Measurements from ENCODE around the gene ELP1.

Gene ELP1

DNA sequence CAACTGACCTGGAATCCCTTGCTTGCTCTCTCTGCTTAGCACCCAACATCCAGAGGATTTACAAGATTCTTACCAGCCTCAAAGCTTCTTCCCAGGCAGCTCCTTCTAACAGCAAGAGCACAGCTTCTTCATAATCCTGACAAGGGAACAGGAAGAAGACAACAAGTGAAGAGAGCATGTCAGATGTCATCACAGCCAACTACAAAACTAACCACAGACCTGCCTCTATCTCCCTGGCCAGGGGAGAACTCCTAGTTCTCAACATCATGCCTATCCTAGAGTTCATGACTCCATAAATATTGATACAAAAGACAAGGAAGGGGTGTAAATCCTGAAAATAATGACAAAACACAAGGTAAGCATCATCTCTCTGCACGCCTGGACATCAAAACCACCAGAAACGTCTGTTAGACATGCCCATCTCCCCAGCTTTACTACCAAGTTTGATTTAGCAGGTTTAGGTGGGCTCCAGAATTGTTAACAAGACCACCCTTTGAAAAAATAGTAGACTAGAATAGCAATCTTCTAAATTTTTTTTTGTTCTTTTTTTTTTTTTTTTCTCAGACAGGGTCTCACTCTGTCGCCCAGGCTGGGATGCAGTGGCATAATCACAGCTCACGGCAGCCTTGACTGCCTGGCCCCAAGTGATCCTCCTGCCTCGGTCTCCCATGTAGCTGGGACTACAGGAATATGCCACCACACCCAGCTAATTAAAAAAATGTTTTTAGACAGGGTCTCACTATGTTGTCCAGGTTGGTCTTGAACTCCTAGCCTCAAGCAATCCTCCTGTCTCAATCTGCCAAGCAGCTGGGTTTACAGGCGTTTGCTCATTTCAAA is 51.7 kb downstream of the ELP1 start:
- DNase-seq = no peak

DNA sequence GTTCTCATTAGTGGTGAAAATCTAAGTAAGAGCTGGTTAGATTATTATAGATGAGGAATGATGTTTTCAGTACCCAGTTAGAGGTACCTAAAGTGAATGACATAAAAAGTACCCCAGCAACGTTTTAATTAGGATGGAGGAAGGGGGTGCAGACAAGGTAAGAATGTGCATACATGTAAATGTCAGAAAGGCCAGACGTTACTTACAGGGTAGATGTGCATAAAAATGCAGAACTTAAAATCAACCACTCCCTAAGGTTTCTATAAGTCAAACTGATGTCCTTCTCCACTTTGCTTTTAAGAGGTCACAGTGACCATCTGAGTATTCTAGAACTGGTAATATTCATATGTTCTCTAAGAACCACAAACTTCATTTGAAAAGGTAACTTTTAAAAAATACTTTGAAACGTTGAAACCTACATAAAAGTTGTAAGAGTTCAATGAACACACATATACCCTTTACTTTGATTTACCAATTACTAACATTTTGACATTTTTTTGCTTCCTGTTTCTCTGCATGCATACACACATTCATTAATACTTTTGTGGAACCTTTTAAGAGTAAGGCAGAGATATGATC is 53.1 kb downstream of the ELP1 start:
- DNase-seq = no peak

DNA sequence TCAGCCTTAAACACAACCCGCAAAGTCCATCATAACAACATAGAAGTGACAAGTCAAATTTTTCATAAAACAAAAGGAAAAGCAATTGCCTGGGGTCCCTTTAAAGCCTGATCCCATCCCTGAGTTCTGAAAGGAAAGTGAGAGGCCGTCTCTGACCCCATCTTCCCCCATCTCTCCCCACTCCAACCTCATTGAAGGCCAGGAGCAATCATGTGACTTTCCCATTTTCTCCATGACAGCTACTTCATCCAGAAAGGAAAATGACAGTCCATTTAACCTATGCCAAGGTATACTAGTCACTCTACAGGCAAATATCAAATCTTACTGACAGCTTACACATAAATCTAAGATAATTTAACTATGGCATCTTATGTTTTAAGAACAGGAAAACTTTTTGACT is 56.4 kb downstream of the ELP1 start:
- DNase-seq = no peak

DNA sequence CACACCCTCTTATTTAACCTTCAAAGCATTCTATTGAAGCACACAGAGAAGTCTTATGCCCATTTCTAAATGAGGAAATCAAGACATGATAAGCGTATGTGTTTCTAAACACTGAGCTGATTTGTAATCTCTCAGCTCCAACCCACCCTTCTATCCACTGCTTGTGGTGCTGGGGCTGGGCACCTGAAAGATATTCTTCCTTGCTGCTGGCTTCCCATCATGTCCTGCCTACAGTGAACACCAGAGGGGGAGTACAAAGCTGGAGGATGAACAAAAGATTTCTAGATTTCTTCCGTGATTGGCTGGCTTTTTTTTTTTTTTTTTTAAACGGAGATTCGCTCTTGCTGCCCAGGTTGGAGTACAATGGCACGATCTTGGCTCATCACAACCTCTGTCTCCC is 57.5 kb downstream of the ELP1 start:
- DNase-seq = no peak

DNA sequence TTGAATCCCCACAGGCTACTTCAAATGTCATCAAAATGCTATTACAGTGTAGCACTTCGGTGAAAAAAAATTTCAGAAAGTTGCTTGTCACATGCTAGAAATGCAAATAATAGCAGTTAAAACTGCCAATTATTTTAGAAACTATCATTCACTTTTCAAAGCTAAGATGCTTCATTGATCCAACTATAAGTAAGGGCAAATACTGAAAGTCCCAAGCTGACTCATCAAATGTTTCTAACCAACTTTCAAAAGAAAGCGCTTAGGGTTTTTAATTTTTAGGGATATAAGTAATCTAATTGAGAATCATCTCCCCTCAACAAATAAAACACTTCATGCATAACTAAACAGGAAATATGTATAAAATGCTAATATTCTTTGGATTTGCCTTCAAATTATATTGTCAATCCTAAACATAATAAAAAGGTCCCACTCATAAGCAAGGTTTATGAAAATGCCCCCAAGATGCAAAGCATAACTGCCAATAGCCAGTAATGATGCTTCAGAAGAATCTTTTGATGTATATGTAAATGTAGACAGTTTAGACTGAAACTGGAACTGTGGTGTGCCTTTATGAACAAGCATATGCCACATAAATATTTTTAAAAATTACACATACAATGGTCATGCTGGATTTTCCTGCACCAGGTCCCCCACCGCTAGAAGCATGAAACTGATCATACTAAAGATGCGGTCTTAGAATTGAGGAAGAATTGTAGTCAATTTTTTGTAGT is 59.7 kb downstream of the ELP1 start:
- no peak for DNase-seq

DNA sequence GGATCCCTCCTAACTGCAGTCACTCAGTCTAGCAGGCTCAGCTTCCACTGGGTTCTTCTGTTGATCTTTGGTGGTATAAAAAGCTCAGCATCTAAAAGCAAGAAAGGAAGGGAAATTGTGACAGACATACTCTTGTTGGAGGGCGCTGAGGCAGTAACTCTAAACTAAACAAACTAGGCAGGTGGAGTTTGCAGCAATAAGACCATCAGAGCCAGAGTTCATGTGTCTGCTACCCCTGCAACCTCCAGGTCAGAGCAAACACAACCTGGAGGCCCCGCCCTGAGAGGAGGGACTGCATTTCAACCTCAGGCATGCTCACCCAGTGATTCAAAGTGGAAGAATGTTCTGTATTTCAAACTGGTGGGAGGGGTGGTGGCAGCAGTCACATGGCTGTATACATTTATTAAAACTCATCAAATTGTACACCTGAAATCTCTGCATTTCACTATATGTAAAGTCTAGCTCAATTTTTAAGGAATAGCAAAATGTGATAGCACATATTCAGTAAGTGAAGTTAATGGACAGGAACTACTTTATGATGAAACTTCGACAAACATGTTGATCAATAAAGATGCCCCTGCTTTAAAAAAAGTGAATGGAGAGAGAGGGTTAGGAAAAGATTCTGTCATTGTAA is 64.7 kb downstream of the ELP1 start:
- DNase-seq = no peak

DNA sequence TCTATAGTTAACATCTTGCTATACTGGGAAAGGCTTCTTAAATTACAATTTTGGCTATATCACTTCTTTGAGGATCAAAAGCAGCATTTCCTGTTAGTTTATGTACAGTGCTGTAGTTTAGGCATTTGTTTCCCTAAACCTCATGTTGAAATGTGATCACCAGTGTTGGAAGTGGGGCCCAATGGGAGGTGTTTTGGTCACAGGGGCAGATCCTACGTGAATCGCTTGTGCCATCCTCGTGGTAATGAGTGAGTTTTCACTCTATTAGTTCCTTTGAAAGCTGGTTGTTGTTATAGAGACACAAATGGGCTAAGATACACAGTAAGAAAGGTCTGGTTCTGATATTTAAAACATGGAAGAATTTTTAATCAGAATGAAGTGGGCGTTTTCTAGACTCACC is 66.1 kb downstream of the ELP1 start:
- no peak for DNase-seq

DNA sequence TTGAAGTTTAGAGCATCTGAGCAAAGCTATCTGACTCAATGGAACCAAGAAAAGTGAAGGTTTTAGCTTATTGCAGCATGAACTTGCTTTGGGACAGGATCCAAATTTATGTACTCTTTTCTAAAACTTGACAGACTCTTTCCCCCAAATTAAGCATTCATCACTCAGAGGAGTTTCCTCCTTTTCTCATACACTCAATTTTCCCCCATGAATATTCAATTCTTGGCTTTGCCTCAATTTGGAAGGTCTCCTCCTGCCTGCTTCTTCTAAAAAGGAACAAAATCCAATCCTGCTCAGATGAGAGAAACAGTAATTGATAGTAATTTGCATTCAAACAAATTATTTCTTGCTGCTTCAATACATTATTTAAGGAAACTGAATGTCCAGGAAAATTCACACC is 66.8 kb downstream of the ELP1 start:
- DNase-seq = no peak

DNA sequence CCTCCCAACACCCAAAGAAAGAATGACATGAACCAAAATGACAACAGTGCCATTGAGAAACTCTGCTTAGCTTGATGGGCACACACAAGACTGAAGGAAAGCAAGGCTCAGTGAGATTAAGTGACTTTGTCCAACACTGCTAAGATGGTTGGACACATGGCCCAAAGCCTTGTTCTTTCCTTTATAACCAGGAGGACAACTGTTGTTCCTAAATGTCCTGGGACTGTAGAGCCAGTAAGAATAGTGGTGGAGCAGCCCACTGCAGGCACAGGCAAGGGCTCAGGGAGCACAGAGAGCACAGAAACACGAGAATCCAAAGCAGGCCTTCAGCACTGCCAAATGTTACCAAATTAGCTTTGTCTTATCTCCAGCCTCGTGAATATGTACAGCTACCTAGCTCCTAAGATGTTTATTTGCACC is 67.9 kb downstream of the ELP1 start:
- no peak for DNase-seq

DNA sequence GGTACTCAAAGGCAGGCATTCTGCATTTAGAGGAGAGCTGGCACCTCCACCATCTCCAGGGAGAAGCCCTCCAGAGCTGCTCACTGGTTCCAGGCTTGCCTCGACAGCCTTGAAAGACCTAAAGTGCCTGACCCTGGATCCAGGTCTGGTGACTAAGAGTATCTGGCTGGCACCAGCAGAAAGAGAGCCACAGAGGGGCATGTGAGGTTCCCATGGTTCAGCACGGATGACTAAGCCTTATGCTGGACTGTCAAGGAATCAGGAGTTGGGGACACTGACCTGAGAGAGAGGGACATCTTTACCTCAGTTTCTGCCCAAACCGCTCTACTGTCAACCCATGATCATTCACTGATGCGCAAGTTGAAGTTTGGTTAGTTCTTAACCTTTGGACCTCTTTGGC is 68.9 kb downstream of the ELP1 start:
- DNase-seq = no peak

DNA sequence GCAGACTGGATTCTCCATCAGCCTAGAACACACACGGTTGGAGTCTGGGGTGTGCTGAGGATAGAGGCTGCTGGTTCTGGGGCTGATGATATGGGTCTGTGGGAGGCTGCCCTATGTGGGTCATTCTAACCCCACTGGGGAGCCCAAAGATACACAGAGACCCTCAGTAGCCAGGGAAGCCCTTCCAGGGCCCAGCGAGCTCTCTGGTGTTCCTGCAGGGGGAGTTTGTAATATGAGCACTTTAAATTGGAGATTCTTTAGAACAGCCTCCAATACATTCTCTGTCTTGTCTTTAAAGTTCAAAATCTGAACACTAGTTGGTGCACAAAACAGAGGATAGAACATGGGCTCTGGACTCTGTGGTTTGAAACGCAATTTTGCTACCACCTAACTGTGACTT is 69.5 kb downstream of the ELP1 start:
- no peak for DNase-seq

DNA sequence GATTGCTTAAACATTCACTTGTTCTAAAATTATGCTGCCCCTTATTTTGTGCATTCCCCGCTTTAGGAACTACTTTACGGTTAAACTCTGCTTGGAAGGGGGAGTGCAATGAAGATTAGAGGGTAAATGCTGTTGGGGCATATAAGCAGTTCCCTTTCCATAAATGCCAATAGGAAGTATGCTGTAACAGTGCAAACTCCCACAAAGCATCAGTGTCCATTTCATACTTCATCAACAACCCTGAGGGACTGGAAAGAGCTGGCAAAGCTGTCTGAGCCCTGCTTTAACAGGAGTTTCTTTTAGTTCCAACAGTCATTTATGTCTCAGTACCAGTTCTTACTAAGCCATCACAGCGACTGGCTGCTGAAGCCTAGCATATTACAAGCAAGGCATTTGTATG is 70.0 kb downstream of the ELP1 start:
- no peak for DNase-seq

DNA sequence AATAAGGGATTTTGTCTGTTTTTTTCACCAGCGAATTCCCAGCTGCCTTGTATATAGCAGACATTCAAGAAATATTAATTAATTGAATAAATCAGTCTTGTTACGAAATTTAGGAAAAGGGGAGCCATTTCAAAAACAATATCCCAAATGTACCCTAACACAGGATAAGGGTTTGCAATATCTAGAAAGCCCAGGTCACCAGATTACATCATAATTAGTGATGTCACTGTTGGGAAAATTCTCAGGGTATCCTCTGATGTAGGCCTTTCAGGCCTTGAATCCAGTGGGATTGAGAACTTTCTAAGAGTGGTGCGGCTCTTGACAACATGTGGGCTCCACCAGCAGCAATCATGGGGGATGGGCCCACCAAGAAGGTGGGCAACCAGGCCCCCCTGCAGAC is 71.9 kb downstream of the ELP1 start, which contains the start of gene ACTL7A:
ACTL7A (plus strand) TSS at position 270 of the 400 bp plus-strand sequence; CDS start at position 327, 57 bp downstream.
- no peak for DNase-seq

DNA sequence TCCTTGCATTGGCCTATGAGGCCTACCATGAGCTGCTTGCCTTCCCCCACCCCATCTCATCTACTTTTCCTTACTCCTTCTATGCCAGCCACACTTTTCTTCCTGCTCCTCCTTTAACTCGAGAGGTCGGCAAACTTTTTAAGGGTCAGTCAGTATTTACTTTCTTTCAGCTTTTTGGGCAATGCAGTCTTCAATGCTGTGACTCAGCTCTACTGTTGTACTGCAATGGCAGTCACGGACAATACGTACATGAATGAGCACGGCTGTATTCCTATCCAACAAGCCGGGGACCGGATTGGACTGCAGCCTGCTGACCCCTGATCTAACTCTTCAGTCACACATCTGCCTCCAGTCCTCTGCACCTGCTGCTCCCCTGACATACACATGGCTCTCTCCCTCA is 72.5 kb downstream of the ELP1 start:
- no peak for DNase-seq

DNA sequence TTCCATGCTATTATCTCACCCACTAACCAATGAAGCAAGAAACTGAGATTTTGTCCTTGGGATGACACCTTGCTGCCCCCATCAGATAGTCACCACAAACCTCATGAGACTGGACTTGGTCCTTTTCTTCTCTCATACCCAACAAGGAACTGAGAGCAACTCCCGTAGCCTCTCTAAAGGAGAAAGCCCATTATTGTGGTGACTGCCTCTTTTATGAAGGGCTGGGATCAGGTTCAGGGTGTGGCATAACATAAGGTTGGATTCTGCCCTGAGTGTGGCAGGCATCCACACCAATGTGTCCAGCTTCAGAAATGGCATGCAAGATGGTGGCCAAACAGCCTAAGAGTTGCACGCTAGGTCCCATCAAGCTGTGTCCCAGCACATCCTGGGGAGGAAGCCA is 73.2 kb downstream of the ELP1 start:
- no peak for DNase-seq

DNA sequence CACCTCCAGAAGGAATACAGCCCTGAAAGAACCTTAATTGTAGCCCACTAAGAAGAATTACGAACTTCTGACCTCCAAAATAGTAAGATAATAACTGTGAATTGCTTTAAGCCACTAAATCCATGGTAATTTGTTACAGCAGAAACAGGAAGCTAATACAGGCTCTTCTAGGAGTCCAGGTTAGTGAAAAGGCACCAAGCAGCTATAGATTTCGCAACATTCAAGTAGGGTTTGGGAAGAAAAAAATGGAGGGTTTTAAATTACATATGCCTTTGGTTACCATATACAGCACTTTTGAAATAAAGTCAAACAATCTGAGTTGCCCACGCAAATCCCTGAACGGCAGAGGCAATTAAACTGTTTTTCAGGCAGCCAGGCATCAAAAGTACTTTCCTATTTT is 73.6 kb downstream of the ELP1 start:
- DNase-seq = no peak

DNA sequence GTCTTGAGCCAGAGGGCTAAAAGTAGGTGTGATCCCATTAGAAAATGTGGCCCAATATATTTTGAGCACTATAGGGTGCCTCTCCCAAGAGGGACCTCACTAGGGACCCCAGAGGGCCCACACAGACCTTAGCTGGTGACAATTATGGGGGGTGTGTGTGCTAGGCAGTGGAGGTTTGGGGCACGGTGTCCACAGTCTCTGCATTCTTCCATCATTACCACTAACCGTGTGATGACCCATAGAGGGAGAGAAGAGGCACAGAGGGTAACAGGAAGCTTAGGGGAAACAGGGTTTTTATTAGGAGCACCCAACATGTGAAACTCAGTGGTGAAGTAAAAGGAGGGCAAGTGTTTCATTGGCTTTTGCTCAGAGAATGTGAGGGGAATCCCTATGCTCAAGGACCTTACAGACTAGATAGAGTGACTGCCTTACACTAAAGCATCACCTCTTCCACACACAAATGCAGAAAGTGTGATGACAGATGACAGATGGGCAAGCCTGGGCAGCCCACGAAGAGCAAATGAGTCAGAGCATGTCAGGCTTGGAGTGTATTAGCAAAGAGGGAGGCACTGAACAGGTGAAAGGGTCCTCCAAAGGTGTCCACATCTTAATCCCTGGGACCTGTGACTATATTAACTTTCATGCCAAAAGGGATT is 74.3 kb downstream of the ELP1 start:
- DNase-seq = no peak

DNA sequence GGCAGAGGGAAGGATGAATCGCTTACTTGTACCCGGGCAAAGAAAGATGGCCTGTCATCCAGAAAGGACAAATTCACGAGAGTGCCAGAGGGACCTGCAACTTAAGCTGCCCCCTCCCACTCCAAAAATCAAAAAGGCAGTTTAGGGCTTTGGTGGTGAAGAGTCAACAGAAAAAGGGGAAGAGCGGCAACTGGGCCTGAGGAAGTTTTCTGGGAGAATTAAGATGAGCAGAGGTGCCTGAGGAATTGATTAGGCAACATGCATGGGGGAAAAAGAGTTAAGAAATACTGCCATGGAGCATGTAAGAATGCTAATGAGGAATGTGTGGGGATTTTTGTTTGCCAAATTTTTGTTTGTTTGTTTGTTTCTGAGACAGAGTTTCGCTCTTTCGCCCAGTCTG is 76.4 kb downstream of the ELP1 start:
- DNase-seq = no peak

DNA sequence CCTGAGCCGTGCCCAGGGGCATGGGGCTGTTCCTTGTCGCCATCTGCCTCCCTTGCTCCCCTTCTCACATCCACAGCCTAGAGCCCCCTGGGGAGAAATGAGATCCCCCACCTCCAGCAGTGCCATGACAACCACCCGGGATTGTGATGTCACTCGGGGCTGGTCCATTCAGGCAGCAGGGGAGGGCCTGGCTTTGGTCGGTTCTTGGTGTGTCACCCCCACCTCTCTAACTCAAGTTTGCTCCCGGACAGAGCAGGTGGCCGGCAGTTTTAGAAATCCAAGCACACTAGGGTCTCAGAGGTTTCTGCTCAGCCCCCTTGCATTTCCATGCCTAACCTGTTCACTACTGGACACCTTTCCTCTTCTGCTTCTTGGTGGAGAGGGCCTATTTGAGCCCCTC is 78.0 kb downstream of the ELP1 start, which contains the start of gene ACTL7B:
ACTL7B (minus strand) TSS at position 99 of the 400 bp plus-strand sequence; CDS start at position 43, 56 bp downstream.
- DNase-seq = no peak

DNA sequence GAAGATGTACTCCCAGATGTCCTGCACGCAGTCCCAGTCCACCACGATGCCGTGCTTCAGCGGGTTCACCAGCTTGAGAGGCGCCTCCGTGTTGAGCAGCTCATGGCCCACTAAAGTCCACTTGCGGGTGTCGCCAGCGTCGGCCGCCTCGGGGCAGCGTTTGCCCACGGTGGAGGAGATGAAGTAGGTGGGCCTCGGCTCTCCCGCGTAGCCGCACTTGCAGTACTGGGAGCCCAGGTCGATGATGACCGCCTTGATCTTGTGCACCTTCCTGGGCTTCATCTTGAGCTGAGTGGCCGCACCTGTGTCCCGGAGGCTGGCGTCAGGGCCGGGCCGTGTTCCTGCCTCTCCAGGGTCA is 78.4 kb downstream of the ELP1 start:
- no peak for DNase-seq

DNA sequence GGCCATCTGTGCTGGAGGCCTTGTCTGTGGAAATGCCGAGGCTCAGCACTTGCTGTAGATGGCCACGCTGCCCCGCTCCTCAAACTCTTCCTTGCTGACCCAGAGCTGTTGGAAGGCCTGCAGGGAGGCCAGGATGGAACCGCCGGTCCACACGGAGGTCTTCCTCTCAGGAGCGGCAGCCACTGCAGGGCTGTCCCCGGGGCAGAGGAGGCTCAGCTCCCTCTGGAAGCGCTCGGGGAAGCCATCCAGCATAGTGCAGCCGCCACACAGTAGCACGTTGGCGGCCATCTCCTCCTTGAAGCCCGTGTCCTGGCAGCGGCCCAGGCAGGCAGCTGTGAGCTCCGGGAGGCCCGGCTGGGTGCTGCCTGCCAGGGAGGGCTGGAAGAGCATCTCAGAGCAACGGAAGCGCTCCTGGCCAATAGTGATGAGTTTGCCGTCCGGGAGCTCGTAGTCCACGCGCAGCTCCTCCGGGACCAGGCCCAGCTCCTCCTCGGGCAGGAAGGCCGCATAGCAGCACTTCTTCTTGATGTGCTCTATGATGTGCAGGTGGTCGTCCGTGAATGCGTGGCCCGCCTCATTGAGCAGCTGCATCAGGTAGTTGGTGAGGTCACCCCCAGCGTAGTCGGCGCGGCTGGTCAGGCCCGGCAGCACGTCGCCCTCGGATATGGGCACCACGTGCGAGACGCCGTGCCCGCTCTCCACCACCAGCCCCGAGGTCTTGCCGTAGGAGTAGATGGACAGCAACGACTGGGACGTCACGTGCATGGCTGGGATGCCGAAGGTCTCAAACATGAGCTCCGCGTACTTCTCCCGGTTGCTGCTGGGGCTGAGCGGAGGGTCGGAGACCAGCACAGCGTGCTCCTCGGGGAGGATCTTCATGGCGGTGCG is 79.0 kb downstream of the ELP1 start:
- DNase-seq = no peak

DNA sequence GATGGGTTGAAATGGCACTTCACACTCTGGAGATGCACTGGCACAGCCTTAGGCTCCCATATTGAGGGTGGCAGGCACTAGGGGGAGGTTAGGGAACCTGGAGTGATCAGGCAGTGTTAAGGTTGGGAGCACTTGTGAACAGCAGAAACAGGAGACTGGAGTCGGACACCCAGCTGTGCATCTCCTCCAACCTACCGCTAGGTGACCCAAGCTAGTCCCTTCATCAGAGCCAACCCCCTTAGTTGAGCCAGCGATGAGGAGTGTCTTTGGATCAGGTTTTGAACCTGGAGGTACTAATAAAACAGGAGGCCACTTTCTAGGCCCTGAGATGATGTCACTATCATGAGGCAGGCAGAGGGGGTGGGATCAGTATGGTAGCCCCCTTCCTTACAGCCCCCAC is 79.8 kb downstream of the ELP1 start:
- no peak for DNase-seq
